ENCODE results near the gene TPST2. TPM values are rescaled to one million over a fixed set of nuclear protein-coding genes. Genes with fewer than 3 reads are reported as not detected.
"Not testable (repeated sequence)": the region's sequence is repeated elsewhere in the genome, so short reads cannot be mapped to it uniquely, and the experiment has no call there.

TPST2 gene
- total RNA-seq, 4 donors from 2014 or later: 39.1 to 83.4 (median 60.6) TPM

DNA sequence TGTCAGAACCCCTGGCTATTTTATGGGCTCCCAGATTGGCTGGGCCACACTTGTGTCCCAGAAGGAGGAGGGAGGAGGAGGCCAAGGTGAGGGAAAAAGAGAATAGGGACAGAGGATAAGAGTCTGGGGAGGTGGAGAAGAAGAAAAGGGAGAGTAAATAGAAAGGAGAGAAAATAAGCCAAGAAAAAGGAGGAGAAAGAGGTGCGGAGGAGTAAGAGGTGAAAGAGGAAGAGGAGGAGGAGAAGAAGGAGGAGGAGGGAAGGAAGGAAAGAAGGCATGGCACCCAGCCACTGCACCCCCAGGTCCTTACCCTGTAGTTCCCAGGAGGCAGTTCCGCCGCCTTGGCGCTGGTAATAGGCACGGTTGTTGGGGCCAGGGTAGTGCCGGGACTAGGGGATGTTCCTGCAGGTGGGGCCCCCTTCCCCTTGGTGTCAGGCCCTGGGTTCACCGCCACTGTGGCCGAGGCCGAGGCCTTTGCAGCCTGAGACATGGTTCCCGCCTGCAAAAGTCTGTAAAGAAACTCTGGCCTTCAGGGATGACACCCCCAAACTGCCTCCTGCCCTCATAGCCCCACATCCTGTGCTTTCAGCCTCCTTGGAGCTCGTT lies 26.0 kb upstream of the TPST2 start:
- WGBS, 2 donors: 64 to 70% methylated on average over 11 of the region's 11 CpGs
- Histone ChIP-seq H3K4me3 (no peak overlapping the region), H3K27ac (no peak overlapping the region), H3K9me3 (no peaks in the 10 kb centered on the region), H3K36me3 (no peaks in the 10 kb centered on the region), H3K4me1 (peaks cover 0 to 8% (median 2%) of the 10 kb centered on the region in 4 donors), H3K27me3 (peaks cover 0 to 28% of the 10 kb centered on the region in 2 donors)
- no peak for DNase-seq (ENCODE audit: low spot score in 2 of 2)
- TF ChIP-seq, protein P1, sequence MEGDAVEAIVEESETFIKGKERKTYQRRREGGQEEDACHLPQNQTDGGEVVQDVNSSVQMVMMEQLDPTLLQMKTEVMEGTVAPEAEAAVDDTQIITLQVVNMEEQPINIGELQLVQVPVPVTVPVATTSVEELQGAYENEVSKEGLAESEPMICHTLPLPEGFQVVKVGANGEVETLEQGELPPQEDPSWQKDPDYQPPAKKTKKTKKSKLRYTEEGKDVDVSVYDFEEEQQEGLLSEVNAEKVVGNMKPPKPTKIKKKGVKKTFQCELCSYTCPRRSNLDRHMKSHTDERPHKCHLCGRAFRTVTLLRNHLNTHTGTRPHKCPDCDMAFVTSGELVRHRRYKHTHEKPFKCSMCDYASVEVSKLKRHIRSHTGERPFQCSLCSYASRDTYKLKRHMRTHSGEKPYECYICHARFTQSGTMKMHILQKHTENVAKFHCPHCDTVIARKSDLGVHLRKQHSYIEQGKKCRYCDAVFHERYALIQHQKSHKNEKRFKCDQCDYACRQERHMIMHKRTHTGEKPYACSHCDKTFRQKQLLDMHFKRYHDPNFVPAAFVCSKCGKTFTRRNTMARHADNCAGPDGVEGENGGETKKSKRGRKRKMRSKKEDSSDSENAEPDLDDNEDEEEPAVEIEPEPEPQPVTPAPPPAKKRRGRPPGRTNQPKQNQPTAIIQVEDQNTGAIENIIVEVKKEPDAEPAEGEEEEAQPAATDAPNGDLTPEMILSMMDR (IDR thresholded peaks at IDR 0.05): no peak
- TF ChIP-seq POLR2A (IDR thresholded peaks at IDR 0.05): no peak
- TF ChIP-seq EP300 (IDR thresholded peaks at IDR 0.05): no peak

GRCh38 chr22:26615149-26615548 lies 25.2 kb upstream of the TPST2 start:
- Histone ChIP-seq H3K36me3 (no peaks in the 10 kb centered on the region), H3K27me3 (peaks cover 0 to 28% of the 10 kb centered on the region in 2 donors), H3K9me3 (no peaks in the 10 kb centered on the region), H3K4me1 (peaks cover 0 to 8% (median 2%) of the 10 kb centered on the region in 4 donors), H3K27ac (no peak overlapping the region), H3K4me3 (no peak overlapping the region)
- no peak for DNase-seq (ENCODE audit: low spot score in 2 of 2)
- TF ChIP-seq, protein P1 (IDR thresholded peaks at IDR 0.05): no peak
- no peak for TF ChIP-seq POLR2A (IDR thresholded peaks at IDR 0.05)
- TF ChIP-seq EP300 (IDR thresholded peaks at IDR 0.05): no peak
- WGBS, 2 donors: 42 to 58% methylated on average over 5 of the region's 5 CpGs

- H3K4me3 ChIP-seq: no peak overlapping the region
- H3K27me3 ChIP-seq: peaks cover 0 to 28% of the 10 kb centered on the region in 2 donors
- TF ChIP-seq POLR2A (IDR thresholded peaks at IDR 0.05): no peak
- no peak for TF ChIP-seq EP300 (IDR thresholded peaks at IDR 0.05)
- TF ChIP-seq, protein P1 (IDR thresholded peaks at IDR 0.05): no peak
- no peak overlapping the region for H3K27ac ChIP-seq
- H3K9me3 ChIP-seq: no peaks in the 10 kb centered on the region
- 41% methylated on average over 14 of the region's 14 CpGs for WGBS, 2 donors
- no peak for DNase-seq (ENCODE audit: low spot score in 2 of 2)
- H3K4me1 ChIP-seq: peaks cover 0 to 4% (median 2%) of the 10 kb centered on the region in 4 donors
- H3K36me3 ChIP-seq: no peaks in the 10 kb centered on the region
These were observed 24.4 kb upstream of the TPST2 start for GRCh38 chr22:26614322-26614721.

DNA sequence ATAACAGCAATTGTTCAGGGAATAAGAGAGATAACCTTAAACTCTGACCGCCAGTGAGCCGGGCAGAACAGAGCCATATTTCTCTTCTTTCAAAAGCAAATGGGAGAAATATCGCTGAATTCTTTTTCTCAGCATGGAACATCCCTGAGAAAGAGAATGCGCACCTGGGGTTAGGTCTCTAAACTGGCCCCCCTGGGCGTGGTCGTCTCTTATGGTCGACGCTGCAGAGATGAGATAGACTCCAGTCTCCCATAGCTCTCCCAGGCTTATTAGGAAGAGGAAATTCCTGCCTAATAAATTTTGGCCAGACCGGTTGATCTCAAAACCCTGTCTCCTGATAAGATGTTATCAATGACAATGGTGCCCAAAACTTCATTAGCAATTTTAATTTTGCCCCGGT lies 23.8 kb upstream of the TPST2 start:
- peaks cover 0 to 28% of the 10 kb centered on the region in 2 donors for H3K27me3 ChIP-seq
- DNase-seq (ENCODE audit: low spot score in 2 of 2); H3K4me1 ChIP-seq; H3K36me3 ChIP-seq; H3K4me3 ChIP-seq; H3K9me3 ChIP-seq; H3K27ac ChIP-seq: not testable (repeated sequence)
- 11 to 22% methylated on average over 10 of the region's 10 CpGs for WGBS, 2 donors

- Histone ChIP-seq H3K27ac (no peak overlapping the region), H3K27me3 (peaks cover 0 to 28% of the 10 kb centered on the region in 2 donors), H3K9me3 (no peaks in the 10 kb centered on the region), H3K4me1 (peaks cover 0 to 3% (median 0%) of the 10 kb centered on the region in 4 donors), H3K4me3 (no peak overlapping the region), H3K36me3 (no peaks in the 10 kb centered on the region)
- TF ChIP-seq, protein P1 (IDR thresholded peaks at IDR 0.05): no peak
- TF ChIP-seq EP300 (IDR thresholded peaks at IDR 0.05) (no peak), POLR2A (IDR thresholded peaks at IDR 0.05) (no peak)
- 79 to 90% methylated on average over 4 of the region's 4 CpGs for WGBS, 2 donors
- DNase-seq (ENCODE audit: low spot score in 2 of 2): no peak
These were observed 22.7 kb upstream of the TPST2 start for GRCh38 chr22:26612652-26613051.

Measured in tibial nerve (tissue), 4 donors.